ENCODE data around the gene SAP30BP. TPM values are rescaled to one million over a fixed set of nuclear protein-coding genes. Genes with fewer than 3 reads are reported as not detected.

The SAP30BP gene
- total and polyA plus RNA-seq, 2 donors (not counting 1 experiment from before 2014, with no cell fraction given), result 143 to 148 TPM

DNA sequence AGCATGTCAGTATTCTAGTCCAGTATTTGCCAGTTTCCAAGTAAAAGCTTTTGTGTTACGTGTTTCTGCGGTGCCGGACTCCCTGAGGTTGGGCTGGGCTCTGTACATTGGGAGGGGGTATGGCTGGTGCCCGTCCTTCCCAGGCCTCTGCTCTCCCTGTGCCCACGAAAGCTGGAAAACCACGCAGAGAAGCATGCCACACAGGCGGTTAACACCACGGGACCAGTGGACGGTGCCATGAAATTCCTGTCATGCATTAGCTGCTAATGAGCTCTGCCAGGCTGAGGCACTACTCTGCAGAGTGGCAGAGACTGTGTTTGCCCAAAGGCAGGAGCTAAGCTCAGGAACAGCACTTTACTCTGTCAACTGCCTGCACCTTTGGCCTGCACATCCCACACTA, 25.8 kb upstream of the SAP30BP start:
- intact Hi-C loops (cut with micrococcal nuclease), result no loop called here
- Histone ChIP-seq H3K4me3 (ENCODE audit: control extremely low read depth in 1 of 5, extremely low read depth in 1 of 5, insufficient read depth in 1 of 5, low read depth in 2 of 5, low read length in 4 of 5) (no peak overlapping the region), H3K4me2 (replicated peaks; ENCODE audit: low read depth, low read length, poor library complexity, severe bottlenecking) (no peak overlapping the region), H4K20me1 (ENCODE audit: control insufficient read depth, insufficient read depth, low read length, poor library complexity, severe bottlenecking) (no peaks in the 10 kb centered on the region), H2AFZ (ENCODE audit: insufficient read depth, low read depth, low read length, poor library complexity, severe bottlenecking) (no peak overlapping the region), H3K79me2 (ENCODE audit: control insufficient read depth, insufficient read depth, low read length) (no peaks in the 10 kb centered on the region), H3K9ac (ENCODE audit: low read length) (no peak overlapping the region), H3K36me3 (replicated peaks in 1 of 2; ENCODE audit: control extremely low read depth in 1 of 2, control insufficient read depth in 1 of 2, extremely low read depth in 1 of 2, insufficient read depth in 2 of 2, low read length in 1 of 2) (peaks cover 2 to 18% of the 10 kb centered on the region in 2 experiments), H3K27me3 (replicated peaks in 1 of 4; ENCODE audit: control extremely low read depth in 1 of 4, control insufficient read depth in 3 of 4, insufficient read depth in 4 of 4, low read length in 3 of 4) (no peaks in the 10 kb centered on the region), H3K4me1 (ENCODE audit: control insufficient read depth in 2 of 2, insufficient read depth in 2 of 2, low read length in 2 of 2) (peaks cover 7 to 9% of the 10 kb centered on the region in 2 donors), H3K27ac (ENCODE audit: low read length in 2 of 2) (no peak overlapping the region), H3K9me3 (ENCODE audit: control extremely low read depth in 1 of 3, control insufficient read depth in 2 of 3, insufficient read depth in 1 of 3, low read length in 2 of 3) (no peaks in the 10 kb centered on the region)
- DNase-seq (no peak), ATAC-seq (ENCODE audit: low read depth) (no peak)
- WGBS (ENCODE audit: insufficient coverage), result 96% methylated on average over 9 of the region's 9 CpGs
- Mint-ChIP-seq H3K9me3 (ENCODE audit: insufficient read depth) (no peaks in the 10 kb centered on the region), H3K4me3 (no peak overlapping the region), H3K27ac (no peak overlapping the region), H3K4me1 (peaks cover 9% of the 10 kb centered on the region), H3K27me3 (no peaks in the 10 kb centered on the region)
- TF ChIP-seq, protein P1, sequence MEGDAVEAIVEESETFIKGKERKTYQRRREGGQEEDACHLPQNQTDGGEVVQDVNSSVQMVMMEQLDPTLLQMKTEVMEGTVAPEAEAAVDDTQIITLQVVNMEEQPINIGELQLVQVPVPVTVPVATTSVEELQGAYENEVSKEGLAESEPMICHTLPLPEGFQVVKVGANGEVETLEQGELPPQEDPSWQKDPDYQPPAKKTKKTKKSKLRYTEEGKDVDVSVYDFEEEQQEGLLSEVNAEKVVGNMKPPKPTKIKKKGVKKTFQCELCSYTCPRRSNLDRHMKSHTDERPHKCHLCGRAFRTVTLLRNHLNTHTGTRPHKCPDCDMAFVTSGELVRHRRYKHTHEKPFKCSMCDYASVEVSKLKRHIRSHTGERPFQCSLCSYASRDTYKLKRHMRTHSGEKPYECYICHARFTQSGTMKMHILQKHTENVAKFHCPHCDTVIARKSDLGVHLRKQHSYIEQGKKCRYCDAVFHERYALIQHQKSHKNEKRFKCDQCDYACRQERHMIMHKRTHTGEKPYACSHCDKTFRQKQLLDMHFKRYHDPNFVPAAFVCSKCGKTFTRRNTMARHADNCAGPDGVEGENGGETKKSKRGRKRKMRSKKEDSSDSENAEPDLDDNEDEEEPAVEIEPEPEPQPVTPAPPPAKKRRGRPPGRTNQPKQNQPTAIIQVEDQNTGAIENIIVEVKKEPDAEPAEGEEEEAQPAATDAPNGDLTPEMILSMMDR (IDR thresholded peaks at IDR 0.05), result no peak
- TF ChIP-seq EZH2 (IDR thresholded peaks at IDR 0.05; ENCODE audit: borderline replicate concordance, insufficient read depth, low read depth, low read length, poor library complexity, severe bottlenecking), result no peak
- POLR2A ChIA-PET, result no interaction called here
- CTCF ChIA-PET, result interaction anchor here (0.9 to 19.7 kb wide), 4 partner anchors 9 to 106 kb away, joined by 3 to 389 read pairs (median 41); partner anchors contain the start of gene SMIM5

DNA sequence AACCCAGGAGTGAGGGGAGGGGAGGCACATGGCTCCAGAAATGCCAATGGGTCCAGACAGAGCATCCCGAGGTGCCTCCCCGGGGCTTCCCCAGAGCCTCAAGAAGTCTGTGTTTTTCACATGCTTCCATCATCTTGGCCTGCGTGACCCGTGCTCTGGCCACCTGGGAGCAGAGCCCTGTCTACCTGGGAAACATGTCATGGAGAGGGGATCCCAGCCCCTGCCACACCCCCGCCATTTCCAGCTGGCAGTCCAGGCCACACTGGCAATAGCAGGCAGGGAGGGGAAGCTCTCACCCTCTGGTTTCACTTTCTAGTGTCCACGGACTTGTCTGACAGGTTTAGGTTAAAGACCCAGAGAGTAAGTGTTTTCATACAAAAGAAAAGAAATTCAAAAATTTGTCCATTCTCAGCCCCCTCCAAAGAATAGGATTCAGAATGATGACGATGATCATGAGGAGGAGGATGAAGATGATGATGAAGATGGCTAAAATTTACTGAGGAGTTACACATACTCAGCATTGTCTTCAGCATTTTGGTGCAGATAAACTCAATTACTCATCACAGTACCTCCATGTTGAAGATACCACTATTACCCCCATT, 24.9 kb upstream of the SAP30BP start:
- peaks cover 13% of the 10 kb centered on the region for H3K4me1 Mint-ChIP-seq
- Histone ChIP-seq H4K20me1 (ENCODE audit: control insufficient read depth, insufficient read depth, low read length, poor library complexity, severe bottlenecking) (no peaks in the 10 kb centered on the region), H2AFZ (ENCODE audit: insufficient read depth, low read depth, low read length, poor library complexity, severe bottlenecking) (no peak overlapping the region), H3K36me3 (replicated peaks in 1 of 2; ENCODE audit: control extremely low read depth in 1 of 2, control insufficient read depth in 1 of 2, extremely low read depth in 1 of 2, insufficient read depth in 2 of 2, low read length in 1 of 2) (peaks cover 2 to 18% of the 10 kb centered on the region in 2 experiments), H3K4me2 (replicated peaks; ENCODE audit: low read depth, low read length, poor library complexity, severe bottlenecking) (no peak overlapping the region), H3K27me3 (replicated peaks in 1 of 4; ENCODE audit: control extremely low read depth in 1 of 4, control insufficient read depth in 3 of 4, insufficient read depth in 4 of 4, low read length in 3 of 4) (no peaks in the 10 kb centered on the region), H3K79me2 (ENCODE audit: control insufficient read depth, insufficient read depth, low read length) (no peaks in the 10 kb centered on the region), H3K4me3 (ENCODE audit: control extremely low read depth in 1 of 5, extremely low read depth in 1 of 5, insufficient read depth in 1 of 5, low read depth in 2 of 5, low read length in 4 of 5) (no peak overlapping the region), H3K9ac (ENCODE audit: low read length) (no peak overlapping the region), H3K27ac (ENCODE audit: low read length in 2 of 2) (no peak overlapping the region), H3K4me1 (ENCODE audit: control insufficient read depth in 2 of 2, insufficient read depth in 2 of 2, low read length in 2 of 2) (peaks cover 8 to 12% of the 10 kb centered on the region in 2 donors), H3K9me3 (ENCODE audit: control extremely low read depth in 1 of 3, control insufficient read depth in 2 of 3, insufficient read depth in 1 of 3, low read length in 2 of 3) (no peaks in the 10 kb centered on the region)
- TF ChIP-seq, protein P1 (IDR thresholded peaks at IDR 0.05), result no peak
- TF ChIP-seq EZH2 (IDR thresholded peaks at IDR 0.05; ENCODE audit: borderline replicate concordance, insufficient read depth, low read depth, low read length, poor library complexity, severe bottlenecking), result no peak
- intact Hi-C loops (cut with micrococcal nuclease), result no loop called here
- H3K9me3 Mint-ChIP-seq (ENCODE audit: insufficient read depth), result no peaks in the 10 kb centered on the region
- WGBS (ENCODE audit: insufficient coverage), result 92% methylated on average over 4 of the region's 7 CpGs
- ATAC-seq (ENCODE audit: low read depth) (no peak), DNase-seq (no peak)
- POLR2A ChIA-PET, result no interaction called here
- no peaks in the 10 kb centered on the region for H3K27me3 Mint-ChIP-seq
- no peak overlapping the region for H3K27ac Mint-ChIP-seq
- H3K4me3 Mint-ChIP-seq, result no peak overlapping the region
- CTCF ChIA-PET, result interaction anchor here (0.9 to 19.7 kb wide), 4 partner anchors 10 to 105 kb away, joined by 3 to 389 read pairs (median 41); partner anchors contain the start of gene SMIM5
